Thoracic aorta (tissue), 2 donors: ENCODE measurements around the gene OSGIN1. TPM values are rescaled to one million over a fixed set of nuclear protein-coding genes. Genes with fewer than 3 reads are reported as not detected.

Experiments
- ATAC-seq: fragments of 150-250 bp; one replicate; pipeline ENCODE4 v1.8.0; 2017; ENCODE audit warnings: low read depth; ENCODE audit not compliant: insufficient number of reproducible peaks, low FRiP score
- DNase-seq: peaks from one replicate; pipeline ENCODE4 v3.0.0-alpha.2; 2020; ENCODE audit warnings: low spot score
- H3K27ac ChIP-seq, 2 donors: fragments of 200-600 bp; sonication (generic); 1 replicate in 1 of 2; 2 replicates in 1 of 2; pipeline ENCODE4 v1.5.1; 2016; ENCODE audit warnings: mild to moderate bottlenecking in 2 of 2, moderate library complexity in 2 of 2
- H3K27me3 ChIP-seq: fragments of 200-600 bp; sonication (generic); replicated peaks from 2 replicates; pipeline ENCODE4 v1.6.0; 2016; ENCODE audit warnings: mild to moderate bottlenecking; ENCODE audit not compliant: insufficient read depth
- H3K36me3 ChIP-seq: fragments of 200-600 bp; sonication (generic); one replicate; pipeline ENCODE4 v1.5.1; 2016
- H3K4me1 ChIP-seq, 2 donors: fragments of 200-600 bp; sonication (generic); 1 replicate in 1 of 2; 2 replicates in 1 of 2; pipeline versions ENCODE4 v1.5.1 to v1.6.0; 2016; ENCODE audit warnings: low read depth in 2 of 2, mild to moderate bottlenecking in 1 of 2; ENCODE audit not compliant: control insufficient read depth in 1 of 2
- H3K4me3 ChIP-seq: fragments of 200-600 bp; sonication (generic); 2 replicates; pipeline ENCODE4 v1.5.1; 2016; ENCODE audit warnings: mild to moderate bottlenecking
- H3K9me3 ChIP-seq: fragments of 200-600 bp; sonication (generic); 2 replicates; pipeline ENCODE4 v1.5.1; 2016
- total RNA-seq, 2 donors: library from RNA; depleted of rRNA; stranded (reverse); fragments of >200 nt; gene quantifications; one replicate each; pipeline versions ENCODE4 v1.1.0 to v1.2.3, GENCODE V29; 2016
- TF ChIP-seq, protein P1 (sequence below): fragments of 200-600 bp; sonication (generic); IDR thresholded peaks from one replicate; pipeline ENCODE4 v1.5.1; 2019; ENCODE audit warnings: antibody characterized with exemption

OSGIN1 gene
- total RNA-seq, 2 donors from 2014 or later = 3.7 to 16.2 TPM

DNA sequence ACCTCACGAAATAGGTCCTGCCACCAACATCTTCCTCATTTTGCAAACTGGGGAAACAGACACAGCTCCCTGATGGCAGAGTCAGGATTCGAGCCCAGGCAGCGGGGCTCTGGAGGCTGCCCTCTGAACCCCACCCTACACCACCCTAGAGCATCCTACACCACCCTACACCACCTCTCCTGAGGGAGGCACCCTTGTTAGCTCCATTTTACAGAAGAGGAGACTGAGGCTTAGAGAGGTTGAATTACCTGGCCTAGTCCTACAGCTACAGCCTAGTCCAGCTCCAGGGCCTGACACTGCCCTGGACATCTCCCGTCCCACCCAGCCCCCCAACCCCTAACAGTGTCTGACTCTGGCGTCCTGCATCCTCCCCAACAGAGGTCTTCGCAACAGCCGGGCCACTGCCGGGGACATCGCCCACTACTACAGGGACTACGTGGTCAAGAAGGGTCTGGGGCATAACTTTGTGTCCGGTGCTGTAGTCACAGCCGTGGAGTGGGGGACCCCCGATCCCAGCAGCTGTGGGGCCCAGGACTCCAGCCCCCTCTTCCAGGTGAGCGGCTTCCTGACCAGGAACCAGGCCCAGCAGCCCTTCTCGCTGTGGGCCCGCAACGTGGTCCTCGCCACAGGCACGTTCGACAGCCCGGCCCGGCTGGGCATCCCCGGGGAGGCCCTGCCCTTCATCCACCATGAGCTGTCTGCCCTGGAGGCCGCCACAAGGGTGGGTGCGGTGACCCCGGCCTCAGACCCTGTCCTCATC lies 11.8 kb downstream of the OSGIN1 start:
- Histone ChIP-seq H3K4me1 (peaks cover 0 to 7% of the 10 kb centered on the region in 2 donors), H3K27me3 (no peaks in the 10 kb centered on the region), H3K36me3 (peaks cover 32% of the 10 kb centered on the region), H3K9me3 (no peaks in the 10 kb centered on the region), H3K27ac (no peak overlapping the region), H3K4me3 (no peak overlapping the region)
- TF ChIP-seq, protein P1, sequence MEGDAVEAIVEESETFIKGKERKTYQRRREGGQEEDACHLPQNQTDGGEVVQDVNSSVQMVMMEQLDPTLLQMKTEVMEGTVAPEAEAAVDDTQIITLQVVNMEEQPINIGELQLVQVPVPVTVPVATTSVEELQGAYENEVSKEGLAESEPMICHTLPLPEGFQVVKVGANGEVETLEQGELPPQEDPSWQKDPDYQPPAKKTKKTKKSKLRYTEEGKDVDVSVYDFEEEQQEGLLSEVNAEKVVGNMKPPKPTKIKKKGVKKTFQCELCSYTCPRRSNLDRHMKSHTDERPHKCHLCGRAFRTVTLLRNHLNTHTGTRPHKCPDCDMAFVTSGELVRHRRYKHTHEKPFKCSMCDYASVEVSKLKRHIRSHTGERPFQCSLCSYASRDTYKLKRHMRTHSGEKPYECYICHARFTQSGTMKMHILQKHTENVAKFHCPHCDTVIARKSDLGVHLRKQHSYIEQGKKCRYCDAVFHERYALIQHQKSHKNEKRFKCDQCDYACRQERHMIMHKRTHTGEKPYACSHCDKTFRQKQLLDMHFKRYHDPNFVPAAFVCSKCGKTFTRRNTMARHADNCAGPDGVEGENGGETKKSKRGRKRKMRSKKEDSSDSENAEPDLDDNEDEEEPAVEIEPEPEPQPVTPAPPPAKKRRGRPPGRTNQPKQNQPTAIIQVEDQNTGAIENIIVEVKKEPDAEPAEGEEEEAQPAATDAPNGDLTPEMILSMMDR = no peak
- ATAC-seq (no peak), DNase-seq (no peak)

DNA sequence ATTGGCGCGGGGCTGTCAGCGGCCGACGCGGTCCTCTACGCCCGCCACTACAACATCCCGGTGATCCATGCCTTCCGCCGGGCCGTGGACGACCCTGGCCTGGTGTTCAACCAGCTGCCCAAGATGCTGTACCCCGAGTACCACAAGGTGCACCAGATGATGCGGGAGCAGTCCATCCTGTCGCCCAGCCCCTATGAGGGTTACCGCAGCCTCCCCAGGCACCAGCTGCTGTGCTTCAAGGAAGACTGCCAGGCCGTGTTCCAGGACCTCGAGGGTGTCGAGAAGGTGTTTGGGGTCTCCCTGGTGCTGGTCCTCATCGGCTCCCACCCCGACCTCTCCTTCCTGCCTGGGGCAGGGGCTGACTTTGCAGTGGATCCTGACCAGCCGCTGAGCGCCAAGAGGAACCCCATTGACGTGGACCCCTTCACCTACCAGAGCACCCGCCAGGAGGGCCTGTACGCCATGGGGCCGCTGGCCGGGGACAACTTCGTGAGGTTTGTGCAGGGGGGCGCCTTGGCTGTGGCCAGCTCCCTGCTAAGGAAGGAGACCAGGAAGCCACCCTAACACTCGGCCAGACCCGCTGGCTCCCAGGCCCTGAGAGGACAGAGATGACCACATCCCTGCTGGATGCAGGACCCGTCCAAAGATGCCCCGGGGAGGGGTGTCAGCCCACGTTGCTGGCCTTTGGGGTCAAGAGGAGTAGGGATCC lies 12.6 kb downstream of the OSGIN1 start:
- Histone ChIP-seq H3K4me3 (no peak overlapping the region), H3K9me3 (no peaks in the 10 kb centered on the region), H3K36me3 (peaks cover 26% of the 10 kb centered on the region), H3K27ac (no peak overlapping the region), H3K4me1 (peaks cover 0 to 7% of the 10 kb centered on the region in 2 donors), H3K27me3 (no peaks in the 10 kb centered on the region)
- DNase-seq (no peak), ATAC-seq (no peak)
- TF ChIP-seq, protein P1 = no peak

GRCh38 chr16:83966153-83966696 lies 13.2 kb downstream of the OSGIN1 start:
- no peaks in the 10 kb centered on the region for H3K9me3 ChIP-seq
- no peaks in the 10 kb centered on the region for H3K27me3 ChIP-seq
- DNase-seq = no peak
- peaks cover 0 to 7% of the 10 kb centered on the region in 2 donors for H3K4me1 ChIP-seq
- peaks cover 20% of the 10 kb centered on the region for H3K36me3 ChIP-seq
- H3K4me3 ChIP-seq = no peak overlapping the region
- no peak for ATAC-seq
- TF ChIP-seq, protein P1 = no peak
- no peak overlapping the region for H3K27ac ChIP-seq

GRCh38 chr16:83967091-83967490 lies 14.1 kb downstream of the OSGIN1 start:
- Histone ChIP-seq H3K9me3 (no peaks in the 10 kb centered on the region), H3K4me1 (peaks cover 0 to 7% of the 10 kb centered on the region in 2 donors), H3K27me3 (no peaks in the 10 kb centered on the region), H3K4me3 (no peak overlapping the region), H3K27ac (no peak overlapping the region), H3K36me3 (peaks cover 12% of the 10 kb centered on the region)
- ATAC-seq = no peak
- TF ChIP-seq, protein P1 = no peak
- DNase-seq = no peak

GRCh38 chr16:83967838-83968305 lies 14.8 kb downstream of the OSGIN1 start, which contains the start of gene NECAB2:
TSS of gene NECAB2 (plus strand) at chr16:83968244. CDS start at chr16:83968649, 405 bp downstream.
- H3K4me1 ChIP-seq = peaks cover 0 to 7% of the 10 kb centered on the region in 2 donors
- H3K36me3 ChIP-seq = peaks cover 8% of the 10 kb centered on the region
- DNase-seq = no peak
- TF ChIP-seq, protein P1 = peak; percentile 49
- no peaks in the 10 kb centered on the region for H3K27me3 ChIP-seq
- H3K9me3 ChIP-seq = no peaks in the 10 kb centered on the region
- no peak for ATAC-seq
- peak within 1 kb of the TSS; percentile 54 for H3K4me3 ChIP-seq
- H3K27ac ChIP-seq = no peak within 1 kb of the TSS
